SK-N-SH (cell line): ENCODE results near the gene FADS2. TPM values are rescaled to one million over a fixed set of nuclear protein-coding genes. Genes with fewer than 3 reads are reported as not detected.
A peak's percentile ranks its signal among the peaks of the same experiment; 100 is the strongest.

ENCODE experiments used
- CTCF ChIA-PET: fragments of 300-600, 350-600 bp; formaldehyde crosslinking; extraction: SDS; loops from one replicate; lab custom pipeline; 2021; lab: Yijun Ruan, JAX
- POLR2A ChIA-PET: fragments of 350-600 bp; sonication (Branson Sonifier 250); formaldehyde crosslinking; extraction: SDS; loops from one replicate; lab custom pipeline; 2020; ENCODE audit warnings: antibody characterized with exemption, inconsistent platforms; lab: Yijun Ruan, JAX
- DNase-seq: peaks from one replicate; pipeline ENCODE4 v3.0.0; 2012
- H2AFZ ChIP-seq: fragments of 200-600 bp; sonication (generic); 2 replicates; pipeline ENCODE4 v1.8.1; 2016; ENCODE audit warnings: antibody characterized with exemption, mild to moderate bottlenecking, low read depth
- H3F3A ChIP-seq: fragments of 200-600 bp; sonication (generic); replicated peaks from 2 replicates; pipeline ENCODE3; 2016; ENCODE audit warnings: antibody characterized with exemption, mild to moderate bottlenecking; ENCODE audit not compliant: insufficient read depth
- H3K27ac ChIP-seq, 2 experiments: fragments of 200-500 bp in 1 of 2; fragments of 200-600 bp in 1 of 2; sonication (Bioruptor generic) in 1 of 2; sonication (generic), shearing (Covaris generic) in 1 of 2; 2 replicates each; pipeline versions ENCODE4 v1.5.1 to v1.6.1; 2014 to 2016; ENCODE audit warnings: low read depth in 2 of 2, inconsistent platforms in 1 of 2, low read length in 1 of 2, mild to moderate bottlenecking in 1 of 2, mixed read lengths in 1 of 2
- H3K27me3 ChIP-seq: fragments of 200-600 bp; sonication (generic), shearing (Covaris generic); 2 replicates; pipeline ENCODE4 v1.6.1; 2016; ENCODE audit warnings: mixed run types; ENCODE audit not compliant: insufficient read depth
- H3K36me3 ChIP-seq, 2 experiments: fragments of 200-500 bp in 1 of 2; fragments of 200-600 bp in 1 of 2; sonication (Bioruptor generic) in 1 of 2; sonication (generic) in 1 of 2; replicated peaks in 1 of 2; 2 replicates each; pipeline versions ENCODE3 to v1.5.1; 2014 to 2016; ENCODE audit warnings: low read length in 1 of 2, mild to moderate bottlenecking in 1 of 2; ENCODE audit not compliant: insufficient read depth in 2 of 2, control insufficient read depth in 1 of 2
- H3K4me1 ChIP-seq, 2 experiments: fragments of 200-500 bp in 1 of 2; fragments of 200-600 bp in 1 of 2; sonication (Bioruptor generic) in 1 of 2; sonication (generic), shearing (Covaris generic) in 1 of 2; 2 replicates each; pipeline versions ENCODE4 v1.5.1 to v1.6.1; 2014 to 2016; ENCODE audit warnings: low read depth in 1 of 2, low read length in 1 of 2, mixed run types in 1 of 2; ENCODE audit not compliant: insufficient read depth in 2 of 2, control insufficient read depth in 1 of 2
- H3K4me2 ChIP-seq: fragments of 200-600 bp; sonication (generic), shearing (Covaris generic); 2 replicates; pipeline ENCODE4 v1.6.1; 2017; ENCODE audit warnings: mixed run types
- H3K4me3 ChIP-seq, 2 experiments: fragments of 200-500 bp in 1 of 2; fragments of 200-600 bp in 1 of 2; sonication (Bioruptor generic) in 1 of 2; sonication (generic), shearing (Covaris generic) in 1 of 2; 2 replicates each; pipeline versions ENCODE4 v1.5.1 to v1.8.1; 2014 to 2016; ENCODE audit warnings: low read depth in 2 of 2, inconsistent platforms in 1 of 2, low read length in 1 of 2, mild to moderate bottlenecking in 1 of 2, mixed read lengths in 1 of 2, moderate library complexity in 1 of 2
- H3K79me2 ChIP-seq: fragments of 200-600 bp; sonication (generic); 2 replicates; pipeline ENCODE4 v1.8.1; 2017; ENCODE audit warnings: mild to moderate bottlenecking; ENCODE audit not compliant: insufficient read depth
- H3K9ac ChIP-seq: fragments of 200-600 bp; sonication (generic); 2 replicates; pipeline ENCODE4 v1.6.1; 2017; ENCODE audit warnings: mixed run types
- H3K9me2 ChIP-seq: fragments of 200-600 bp; sonication (generic); 2 replicates; pipeline ENCODE4 v1.6.1; 2017; ENCODE audit warnings: mixed run types
- H3K9me3 ChIP-seq: fragments of 200-600 bp; sonication (generic); 2 replicates; pipeline ENCODE4 v1.6.1; 2017; ENCODE audit warnings: mixed run types, mild to moderate bottlenecking, moderate library complexity
- H4K20me1 ChIP-seq: fragments of 200-600 bp; sonication (generic); 2 replicates; pipeline ENCODE4 v1.6.1; 2017; ENCODE audit warnings: mild to moderate bottlenecking, mixed run types; ENCODE audit not compliant: insufficient read depth
- CHD2 ChIP-seq: fragments of 150-350 bp; IDR thresholded peaks from 2 replicates; pipeline ENCODE4 v1.6.1; 2018; ENCODE audit warnings: low read length; ENCODE audit not compliant: partially characterized antibody
- CTCF ChIP-seq: fragments of 200-600 bp; sonication (generic); IDR thresholded peaks from 2 replicates; pipeline ENCODE4 v1.6.1; 2017; ENCODE audit warnings: antibody characterized with exemption, mild to moderate bottlenecking, moderate library complexity
- ELF1 ChIP-seq: IDR thresholded peaks from 2 replicates; pipeline ENCODE4 v1.4.0; 2012
- FOSL2 ChIP-seq: IDR thresholded peaks from 2 replicates; pipeline ENCODE4 v1.4.0; 2012; ENCODE audit warnings: low read depth, mild to moderate bottlenecking, moderate library complexity, borderline replicate concordance
- FOXJ3 ChIP-seq: sonication (generic); formaldehyde crosslinking; IDR thresholded peaks from 2 replicates; pipeline ENCODE4 v1.5.1; 2020; ENCODE audit warnings: mild to moderate bottlenecking, missing genetic modification reagents
- GATA2 ChIP-seq: sonication (generic); formaldehyde crosslinking; IDR thresholded peaks from 2 replicates; pipeline ENCODE4 v1.5.0; 2020; ENCODE audit warnings: mild to moderate bottlenecking, missing genetic modification reagents
- JUND ChIP-seq: IDR thresholded peaks from 2 replicates; pipeline ENCODE4 v1.4.0; 2012
- MXI1 ChIP-seq: IDR thresholded peaks from 2 replicates; pipeline ENCODE4 v1.6.1; 2012; ENCODE audit warnings: mild to moderate bottlenecking, low read depth, low read length, improper control_type of control experiment
- NFIC ChIP-seq: IDR thresholded peaks from 2 replicates; pipeline ENCODE4 v1.4.0; 2012; ENCODE audit warnings: borderline replicate concordance
- NRF1 ChIP-seq: IDR thresholded peaks from 2 replicates; pipeline ENCODE4 v1.6.1; 2012; ENCODE audit warnings: low read depth, mild to moderate bottlenecking, low read length
- POLR2AphosphoS5 ChIP-seq: IDR thresholded peaks from 2 replicates; pipeline ENCODE4 v1.6.1; 2012; ENCODE audit warnings: low read depth, low read length
- RAD21 ChIP-seq: IDR thresholded peaks from 2 replicates; pipeline ENCODE4 v1.6.1; 2012; ENCODE audit warnings: mild to moderate bottlenecking, low read length
- RXRA ChIP-seq: IDR thresholded peaks from 2 replicates; pipeline ENCODE4 v1.4.0; 2012; ENCODE audit warnings: low read depth, mild to moderate bottlenecking, borderline replicate concordance
- TCF12 ChIP-seq: IDR thresholded peaks from 2 replicates; pipeline ENCODE4 v1.4.0; 2012
- WGBS: methylation state at CpG from one replicate; pipeline ENCODE4 v1.1.6; 2017; ENCODE audit warnings: low lambda C conversion rate; 5-methylcytosine and 5-hydroxymethylcytosine counted together
- polyA plus RNA-seq, 3 experiments: library from polyadenylated mRNA; depleted of rRNA; stranded (reverse); fragments of >200 nt; gene quantifications; 2 replicates each; pipeline ENCODE4 v1.2.3, GENCODE V29; 2012
- TF ChIP-seq, protein P1 (sequence below): IDR thresholded peaks from 2 replicates; pipeline ENCODE4 v1.4.0; 2012; ENCODE audit warnings: low read depth, borderline replicate concordance
- TF ChIP-seq, protein P2 (sequence below): IDR thresholded peaks from 2 replicates; pipeline ENCODE4 v1.4.0; 2012; ENCODE audit warnings: low read depth, borderline replicate concordance
- TF ChIP-seq, protein P3 (sequence below): fragments of 150-350 bp; IDR thresholded peaks from 2 replicates; pipeline ENCODE4 v1.6.1; 2016; ENCODE audit warnings: mild to moderate bottlenecking, low read depth, low read length
- TF ChIP-seq, protein P4 (sequence below): IDR thresholded peaks from 2 replicates; pipeline ENCODE4 v1.6.1; 2012; ENCODE audit warnings: mild to moderate bottlenecking, low read depth, low read length, moderate library complexity
- TF ChIP-seq, protein P5 (sequence below): IDR thresholded peaks from 2 replicates; pipeline ENCODE4 v1.4.0; 2012; ENCODE audit warnings: low read depth

The FADS2 gene
- polyA plus RNA-seq, 1 of the 3 experiments (the other 2 are of a cell fraction): 67.8 TPM

GRCh38 chr11:61828379-61828628 is 204 bp downstream of the FADS2 start:
- POLR2A ChIA-PET: interaction anchor here (0.6 to 5.3 kb wide), 6 partner anchors 12 to 1820 kb away, joined by 3 to 84 read pairs (median 5); partner anchors contain the start of genes FADS1, FEN1, FTH1 and TMEM258
- Histone ChIP-seq H2AFZ (peak overlapping the region; percentile 71; the same call in 1 of the 2 replicates), H3K9me3 (no peaks in the 10 kb centered on the region)
- TF ChIP-seq, protein P1, sequence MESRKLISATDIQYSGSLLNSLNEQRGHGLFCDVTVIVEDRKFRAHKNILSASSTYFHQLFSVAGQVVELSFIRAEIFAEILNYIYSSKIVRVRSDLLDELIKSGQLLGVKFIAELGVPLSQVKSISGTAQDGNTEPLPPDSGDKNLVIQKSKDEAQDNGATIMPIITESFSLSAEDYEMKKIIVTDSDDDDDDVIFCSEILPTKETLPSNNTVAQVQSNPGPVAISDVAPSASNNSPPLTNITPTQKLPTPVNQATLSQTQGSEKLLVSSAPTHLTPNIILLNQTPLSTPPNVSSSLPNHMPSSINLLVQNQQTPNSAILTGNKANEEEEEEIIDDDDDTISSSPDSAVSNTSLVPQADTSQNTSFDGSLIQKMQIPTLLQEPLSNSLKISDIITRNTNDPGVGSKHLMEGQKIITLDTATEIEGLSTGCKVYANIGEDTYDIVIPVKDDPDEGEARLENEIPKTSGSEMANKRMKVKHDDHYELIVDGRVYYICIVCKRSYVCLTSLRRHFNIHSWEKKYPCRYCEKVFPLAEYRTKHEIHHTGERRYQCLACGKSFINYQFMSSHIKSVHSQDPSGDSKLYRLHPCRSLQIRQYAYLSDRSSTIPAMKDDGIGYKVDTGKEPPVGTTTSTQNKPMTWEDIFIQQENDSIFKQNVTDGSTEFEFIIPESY: no peak
- TF ChIP-seq GATA2 (CRISPR knock-in tag) (no peak), RXRA (no peak), ELF1 (no peak), FOSL2 (no peak), CTCF (no peak), TCF12 (no peak), NFIC (no peak), JUND (no peak), RAD21 (no peak), CHD2 (no peak), POLR2AphosphoS5 (no peak), MXI1 (no peak), NRF1 (no peak), FOXJ3 (no peak)
- TF ChIP-seq, protein P2, sequence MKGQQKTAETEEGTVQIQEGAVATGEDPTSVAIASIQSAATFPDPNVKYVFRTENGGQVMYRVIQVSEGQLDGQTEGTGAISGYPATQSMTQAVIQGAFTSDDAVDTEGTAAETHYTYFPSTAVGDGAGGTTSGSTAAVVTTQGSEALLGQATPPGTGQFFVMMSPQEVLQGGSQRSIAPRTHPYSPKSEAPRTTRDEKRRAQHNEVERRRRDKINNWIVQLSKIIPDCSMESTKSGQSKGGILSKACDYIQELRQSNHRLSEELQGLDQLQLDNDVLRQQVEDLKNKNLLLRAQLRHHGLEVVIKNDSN: no peak
- TF ChIP-seq, protein P3, sequence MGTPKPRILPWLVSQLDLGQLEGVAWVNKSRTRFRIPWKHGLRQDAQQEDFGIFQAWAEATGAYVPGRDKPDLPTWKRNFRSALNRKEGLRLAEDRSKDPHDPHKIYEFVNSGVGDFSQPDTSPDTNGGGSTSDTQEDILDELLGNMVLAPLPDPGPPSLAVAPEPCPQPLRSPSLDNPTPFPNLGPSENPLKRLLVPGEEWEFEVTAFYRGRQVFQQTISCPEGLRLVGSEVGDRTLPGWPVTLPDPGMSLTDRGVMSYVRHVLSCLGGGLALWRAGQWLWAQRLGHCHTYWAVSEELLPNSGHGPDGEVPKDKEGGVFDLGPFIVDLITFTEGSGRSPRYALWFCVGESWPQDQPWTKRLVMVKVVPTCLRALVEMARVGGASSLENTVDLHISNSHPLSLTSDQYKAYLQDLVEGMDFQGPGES: no peak
- TF ChIP-seq, protein P4, sequence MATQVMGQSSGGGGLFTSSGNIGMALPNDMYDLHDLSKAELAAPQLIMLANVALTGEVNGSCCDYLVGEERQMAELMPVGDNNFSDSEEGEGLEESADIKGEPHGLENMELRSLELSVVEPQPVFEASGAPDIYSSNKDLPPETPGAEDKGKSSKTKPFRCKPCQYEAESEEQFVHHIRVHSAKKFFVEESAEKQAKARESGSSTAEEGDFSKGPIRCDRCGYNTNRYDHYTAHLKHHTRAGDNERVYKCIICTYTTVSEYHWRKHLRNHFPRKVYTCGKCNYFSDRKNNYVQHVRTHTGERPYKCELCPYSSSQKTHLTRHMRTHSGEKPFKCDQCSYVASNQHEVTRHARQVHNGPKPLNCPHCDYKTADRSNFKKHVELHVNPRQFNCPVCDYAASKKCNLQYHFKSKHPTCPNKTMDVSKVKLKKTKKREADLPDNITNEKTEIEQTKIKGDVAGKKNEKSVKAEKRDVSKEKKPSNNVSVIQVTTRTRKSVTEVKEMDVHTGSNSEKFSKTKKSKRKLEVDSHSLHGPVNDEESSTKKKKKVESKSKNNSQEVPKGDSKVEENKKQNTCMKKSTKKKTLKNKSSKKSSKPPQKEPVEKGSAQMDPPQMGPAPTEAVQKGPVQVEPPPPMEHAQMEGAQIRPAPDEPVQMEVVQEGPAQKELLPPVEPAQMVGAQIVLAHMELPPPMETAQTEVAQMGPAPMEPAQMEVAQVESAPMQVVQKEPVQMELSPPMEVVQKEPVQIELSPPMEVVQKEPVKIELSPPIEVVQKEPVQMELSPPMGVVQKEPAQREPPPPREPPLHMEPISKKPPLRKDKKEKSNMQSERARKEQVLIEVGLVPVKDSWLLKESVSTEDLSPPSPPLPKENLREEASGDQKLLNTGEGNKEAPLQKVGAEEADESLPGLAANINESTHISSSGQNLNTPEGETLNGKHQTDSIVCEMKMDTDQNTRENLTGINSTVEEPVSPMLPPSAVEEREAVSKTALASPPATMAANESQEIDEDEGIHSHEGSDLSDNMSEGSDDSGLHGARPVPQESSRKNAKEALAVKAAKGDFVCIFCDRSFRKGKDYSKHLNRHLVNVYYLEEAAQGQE: no peak
- TF ChIP-seq, protein P5, sequence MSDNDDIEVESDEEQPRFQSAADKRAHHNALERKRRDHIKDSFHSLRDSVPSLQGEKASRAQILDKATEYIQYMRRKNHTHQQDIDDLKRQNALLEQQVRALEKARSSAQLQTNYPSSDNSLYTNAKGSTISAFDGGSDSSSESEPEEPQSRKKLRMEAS: no peak
- TF ChIP-seq, all 33 proteins: peak for 0
- H3K4me1 ChIP-seq: peaks cover 15 to 51% of the 10 kb centered on the region in 2 experiments; a peak in 3 of 4 replicates
- peak overlapping the region; percentile 70 to 96 for H3K4me3 ChIP-seq
- no peaks in the 10 kb centered on the region for H3F3A ChIP-seq
- no peaks in the 10 kb centered on the region for H3K9me2 ChIP-seq
- no peaks in the 10 kb centered on the region for H3K27me3 ChIP-seq
- CTCF ChIA-PET: interaction anchor here (1.0 to 4.5 kb wide), 16 partner anchors 10 to 280 kb away, joined by 3 to 63 read pairs (median 5); partner anchors contain the start of gene FADS1
- peak overlapping the region; percentile 91 for H3K4me2 ChIP-seq
- peak overlapping the region; percentile 21 to 99; a peak in 3 of 4 replicates for H3K27ac ChIP-seq
- 0% methylated on average over 1 of the region's 16 CpGs for WGBS
- peaks cover 0 to 7% of the 10 kb centered on the region in 2 experiments for H3K36me3 ChIP-seq
- H4K20me1 ChIP-seq: no peaks in the 10 kb centered on the region; the same call in 1 of the 2 replicates
- no peak for DNase-seq
- peak overlapping the region; percentile 67 for H3K9ac ChIP-seq
- H3K79me2 ChIP-seq: peaks cover 43% of the 10 kb centered on the region
